Measurements from ENCODE around the gene MRRF.

Gene MRRF

DNA sequence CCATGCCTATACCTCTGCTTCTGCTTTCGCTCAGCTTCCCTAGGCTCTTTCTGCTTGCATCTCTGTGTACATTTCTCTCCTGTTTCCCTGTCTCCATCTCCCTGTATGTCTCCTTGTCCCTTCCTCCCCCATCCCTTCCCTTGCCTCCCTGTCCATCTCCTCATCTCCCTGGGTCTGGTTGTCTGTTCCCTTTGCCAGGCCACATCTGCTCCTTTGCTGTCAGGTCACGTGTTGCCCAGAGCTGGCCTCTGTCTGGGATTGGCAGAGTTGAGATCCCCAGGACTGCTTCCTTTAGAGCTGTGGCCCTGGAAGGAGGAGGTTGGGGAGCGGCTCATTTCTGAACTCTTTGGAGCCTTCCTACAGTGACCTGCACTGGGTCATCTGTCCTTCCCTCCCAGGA is 74.3 kb downstream of the MRRF start:
- Histone ChIP-seq H3K18ac (ENCODE audit: low read length) (no peak overlapping the region), H3K27ac (ENCODE audit: low read depth, low read length) (no peak overlapping the region), H2BK12ac (ENCODE audit: low read length) (no peak overlapping the region), H3K27me3 (ENCODE audit: insufficient read depth, low read length) (no peaks in the 10 kb centered on the region), H3K79me1 (ENCODE audit: low read length) (no peaks in the 10 kb centered on the region), H3K4me1 (ENCODE audit: control insufficient read depth in 1 of 2, insufficient read depth in 2 of 2, low read length in 2 of 2) (peaks cover 0 to 2% of the 10 kb centered on the region in 2 experiments), H2AFZ (ENCODE audit: insufficient read depth, low read length, poor library complexity) (no peak overlapping the region), H3K9me3 (ENCODE audit: insufficient read depth, low read depth, low read length) (no peaks in the 10 kb centered on the region), H3K36me3 (ENCODE audit: control insufficient read depth in 1 of 2, insufficient read depth in 2 of 2, low read length in 2 of 2) (no peaks in the 10 kb centered on the region), H4K91ac (ENCODE audit: low read depth, low read length) (no peak overlapping the region), H4K8ac (ENCODE audit: low read depth, low read length) (no peak overlapping the region), H3K4me3 (ENCODE audit: low read depth, low read length) (no peak overlapping the region), H3K4ac (ENCODE audit: low read depth, low read length) (no peak overlapping the region), H2BK5ac (ENCODE audit: low read depth, low read length, poor library complexity) (no peak overlapping the region), H3K4me2 (ENCODE audit: low read length) (no peak overlapping the region), H3K23ac (ENCODE audit: low read length) (no peak overlapping the region), H2BK120ac (ENCODE audit: insufficient read depth, low read length, poor library complexity) (no peak overlapping the region), H3K79me2 (ENCODE audit: control insufficient read depth, insufficient read depth, low read length, poor library complexity) (no peaks in the 10 kb centered on the region), H3K14ac (ENCODE audit: low read length) (no peak overlapping the region), H4K12ac (ENCODE audit: low read depth, low read length) (no peak overlapping the region), H3K9ac (ENCODE audit: low read length) (no peak overlapping the region), H2AK5ac (ENCODE audit: low read length) (no peak overlapping the region)
- no peak for DNase-seq
- WGBS (ENCODE audit: extremely low coverage, insufficient coverage, insufficient read length) = no CpG with 5 or more reads among the region's 3 CpGs

GRCh38 chr9:122339579-122339978 is 74.9 kb downstream of the MRRF start:
- Histone ChIP-seq H3K18ac (ENCODE audit: low read length) (no peak overlapping the region), H4K91ac (ENCODE audit: low read depth, low read length) (no peak overlapping the region), H3K4me2 (ENCODE audit: low read length) (no peak overlapping the region), H2BK5ac (ENCODE audit: low read depth, low read length, poor library complexity) (no peak overlapping the region), H3K36me3 (ENCODE audit: control insufficient read depth in 1 of 2, insufficient read depth in 2 of 2, low read length in 2 of 2) (no peaks in the 10 kb centered on the region), H2BK12ac (ENCODE audit: low read length) (no peak overlapping the region), H4K12ac (ENCODE audit: low read depth, low read length) (no peak overlapping the region), H2AK5ac (ENCODE audit: low read length) (no peak overlapping the region), H3K27me3 (ENCODE audit: insufficient read depth, low read length) (no peaks in the 10 kb centered on the region), H4K8ac (ENCODE audit: low read depth, low read length) (no peak overlapping the region), H3K23ac (ENCODE audit: low read length) (no peak overlapping the region), H2BK120ac (ENCODE audit: insufficient read depth, low read length, poor library complexity) (no peak overlapping the region), H3K4me3 (ENCODE audit: low read depth, low read length) (no peak overlapping the region), H3K4ac (ENCODE audit: low read depth, low read length) (no peak overlapping the region), H3K9ac (ENCODE audit: low read length) (no peak overlapping the region), H3K4me1 (ENCODE audit: control insufficient read depth in 1 of 2, insufficient read depth in 2 of 2, low read length in 2 of 2) (peaks cover 0 to 2% of the 10 kb centered on the region in 2 experiments), H3K14ac (ENCODE audit: low read length) (no peak overlapping the region), H3K9me3 (ENCODE audit: insufficient read depth, low read depth, low read length) (no peaks in the 10 kb centered on the region), H3K79me2 (ENCODE audit: control insufficient read depth, insufficient read depth, low read length, poor library complexity) (no peaks in the 10 kb centered on the region), H3K79me1 (ENCODE audit: low read length) (no peaks in the 10 kb centered on the region), H2AFZ (ENCODE audit: insufficient read depth, low read length, poor library complexity) (no peak overlapping the region), H3K27ac (ENCODE audit: low read depth, low read length) (no peak overlapping the region)
- DNase-seq = no peak
- no CpG with 5 or more reads among the region's 5 CpGs for WGBS (ENCODE audit: extremely low coverage, insufficient coverage, insufficient read length)

DNA sequence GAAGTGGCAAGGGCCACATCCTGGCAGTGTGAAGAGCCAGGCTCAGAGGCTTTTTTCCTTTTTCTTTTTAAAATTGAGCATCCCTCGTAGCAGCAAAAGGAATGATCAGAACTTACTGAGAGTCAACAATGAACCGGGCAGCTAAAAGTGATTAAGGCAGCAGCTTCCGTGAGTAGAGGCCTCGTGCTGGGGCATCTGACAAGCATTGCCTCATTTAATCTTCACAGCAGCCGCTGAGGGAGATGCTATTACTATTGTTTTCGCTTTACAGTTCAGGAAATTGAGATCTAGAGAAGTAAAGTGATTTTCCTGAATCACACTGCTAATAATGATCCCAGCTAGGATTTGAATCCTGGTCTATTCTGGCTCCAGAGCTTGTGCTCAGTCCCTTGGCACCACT is 75.5 kb downstream of the MRRF start:
- H2AK5ac ChIP-seq (ENCODE audit: low read length) = no peak overlapping the region
- no peak overlapping the region for H2BK12ac ChIP-seq (ENCODE audit: low read length)
- H4K12ac ChIP-seq (ENCODE audit: low read depth, low read length) = no peak overlapping the region
- no peak overlapping the region for H3K14ac ChIP-seq (ENCODE audit: low read length)
- H3K79me1 ChIP-seq (ENCODE audit: low read length) = no peaks in the 10 kb centered on the region
- H3K9ac ChIP-seq (ENCODE audit: low read length) = no peak overlapping the region
- H3K4me3 ChIP-seq (ENCODE audit: low read depth, low read length) = no peak overlapping the region
- no peaks in the 10 kb centered on the region for H3K79me2 ChIP-seq (ENCODE audit: control insufficient read depth, insufficient read depth, low read length, poor library complexity)
- no peak overlapping the region for H3K4ac ChIP-seq (ENCODE audit: low read depth, low read length)
- H3K4me1 ChIP-seq (ENCODE audit: control insufficient read depth in 1 of 2, insufficient read depth in 2 of 2, low read length in 2 of 2) = peaks cover 0 to 2% of the 10 kb centered on the region in 2 experiments
- DNase-seq = no peak
- no peak overlapping the region for H3K4me2 ChIP-seq (ENCODE audit: low read length)
- no peak overlapping the region for H4K8ac ChIP-seq (ENCODE audit: low read depth, low read length)
- H4K91ac ChIP-seq (ENCODE audit: low read depth, low read length) = no peak overlapping the region
- WGBS (ENCODE audit: extremely low coverage, insufficient coverage, insufficient read length) = no CpG with 5 or more reads among the region's 6 CpGs
- no peaks in the 10 kb centered on the region for H3K36me3 ChIP-seq (ENCODE audit: control insufficient read depth in 1 of 2, insufficient read depth in 2 of 2, low read length in 2 of 2)
- H2BK5ac ChIP-seq (ENCODE audit: low read depth, low read length, poor library complexity) = no peak overlapping the region
- H3K9me3 ChIP-seq (ENCODE audit: insufficient read depth, low read depth, low read length) = no peaks in the 10 kb centered on the region
- H2AFZ ChIP-seq (ENCODE audit: insufficient read depth, low read length, poor library complexity) = no peak overlapping the region
- no peaks in the 10 kb centered on the region for H3K27me3 ChIP-seq (ENCODE audit: insufficient read depth, low read length)
- H3K18ac ChIP-seq (ENCODE audit: low read length) = no peak overlapping the region
- no peak overlapping the region for H3K23ac ChIP-seq (ENCODE audit: low read length)
- H3K27ac ChIP-seq (ENCODE audit: low read depth, low read length) = no peak overlapping the region
- no peak overlapping the region for H2BK120ac ChIP-seq (ENCODE audit: insufficient read depth, low read length, poor library complexity)

DNA sequence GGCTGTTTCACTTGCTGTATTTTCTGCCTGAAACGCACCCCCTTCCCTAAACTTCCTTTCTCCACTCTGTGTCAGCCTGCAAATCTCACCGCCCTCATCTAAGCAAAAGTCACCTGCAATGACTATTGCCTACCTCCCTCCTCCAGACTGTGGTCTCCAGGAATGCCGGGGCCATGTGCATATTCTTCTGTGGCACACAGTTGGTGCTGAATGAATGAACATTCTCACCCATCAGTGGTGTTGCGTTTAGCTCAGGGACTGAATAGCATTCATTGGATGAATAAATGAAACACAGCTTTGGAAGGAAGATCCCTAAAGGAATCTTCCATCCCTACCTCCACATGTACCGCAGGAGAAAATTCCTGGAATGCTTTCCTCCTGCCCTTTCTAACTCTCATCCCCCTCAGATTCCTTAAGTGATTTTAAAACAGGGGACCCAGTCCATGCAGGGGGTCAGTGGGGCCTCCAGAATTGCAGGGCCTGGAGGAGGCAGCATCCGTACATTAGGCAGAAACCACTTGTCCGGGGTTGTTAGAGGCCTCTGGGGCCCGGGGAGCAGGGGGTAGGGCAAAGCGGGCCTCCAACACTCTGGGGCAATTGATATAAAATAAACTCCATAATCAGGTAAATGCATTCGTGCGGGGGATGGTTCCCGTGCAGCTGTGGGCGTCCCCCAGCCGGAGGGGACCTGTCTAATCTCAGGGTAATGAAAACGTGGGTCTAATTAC is 77.8 kb downstream of the MRRF start:
- Histone ChIP-seq H3K18ac (ENCODE audit: low read length) (no peak overlapping the region), H3K9me3 (ENCODE audit: insufficient read depth, low read depth, low read length) (no peaks in the 10 kb centered on the region), H3K79me1 (ENCODE audit: low read length) (peaks cover 2% of the 10 kb centered on the region), H2BK120ac (ENCODE audit: insufficient read depth, low read length, poor library complexity) (no peak overlapping the region), H2AFZ (ENCODE audit: insufficient read depth, low read length, poor library complexity) (no peak overlapping the region), H2AK5ac (ENCODE audit: low read length) (no peak overlapping the region), H3K4me2 (ENCODE audit: low read length) (no peak overlapping the region), H4K8ac (ENCODE audit: low read depth, low read length) (no peak overlapping the region), H3K4ac (ENCODE audit: low read depth, low read length) (no peak overlapping the region), H3K36me3 (ENCODE audit: control insufficient read depth in 1 of 2, insufficient read depth in 2 of 2, low read length in 2 of 2) (no peaks in the 10 kb centered on the region), H4K91ac (ENCODE audit: low read depth, low read length) (no peak overlapping the region), H3K4me1 (ENCODE audit: control insufficient read depth in 1 of 2, insufficient read depth in 2 of 2, low read length in 2 of 2) (peaks cover 0 to 5% of the 10 kb centered on the region in 2 experiments), H2BK5ac (ENCODE audit: low read depth, low read length, poor library complexity) (no peak overlapping the region), H3K23ac (ENCODE audit: low read length) (no peak overlapping the region), H3K79me2 (ENCODE audit: control insufficient read depth, insufficient read depth, low read length, poor library complexity) (no peaks in the 10 kb centered on the region), H3K9ac (ENCODE audit: low read length) (no peak overlapping the region), H4K12ac (ENCODE audit: low read depth, low read length) (no peak overlapping the region), H3K27ac (ENCODE audit: low read depth, low read length) (no peak overlapping the region), H3K27me3 (ENCODE audit: insufficient read depth, low read length) (peaks cover 4% of the 10 kb centered on the region), H3K14ac (ENCODE audit: low read length) (no peak overlapping the region), H2BK12ac (ENCODE audit: low read length) (no peak overlapping the region), H3K4me3 (ENCODE audit: low read depth, low read length) (no peak overlapping the region)
- no peak for DNase-seq
- no CpG with 5 or more reads among the region's 15 CpGs for WGBS (ENCODE audit: extremely low coverage, insufficient coverage, insufficient read length)

Data from trophoblast cell (in vitro differentiated cells and primary cell).